T-cell (primary cell): ENCODE measurements around the gene FBXO31. TPM values are rescaled to one million over a fixed set of nuclear protein-coding genes. Genes with fewer than 3 reads are reported as not detected.
A peak's percentile ranks its signal among the peaks of the same experiment; 100 is the strongest.

ENCODE experiments used
- ATAC-seq, 4 experiments: fragments of 200-7000 bp in 3 of 4; fragments of 150-1000 bp in 1 of 4; cut with Tn5 transposase; replicated peaks in 1 of 4; 1 replicate in 3 of 4; 2 replicates in 1 of 4; pipeline ENCODE4 v1.10.0; 2021; ENCODE audit warnings: moderate library complexity in 3 of 4, mild to moderate bottlenecking in 2 of 4, moderate number of reproducible peaks in 1 of 4
- CTCF ChIA-PET, 2 donors: fragments of 300-600 bp; sonication (Branson Sonifier 250); formaldehyde crosslinking; loops; one replicate each; lab custom pipeline; 2022; ENCODE audit warnings: antibody characterized with exemption in 2 of 2; lab: Charles Lee
- POLR2A ChIA-PET, 2 donors: fragments of 300-600 bp; sonication (Branson Sonifier 250); formaldehyde crosslinking; loops; one replicate each; lab custom pipeline; 2022; ENCODE audit warnings: antibody characterized with exemption in 2 of 2; lab: Charles Lee
- DNase-seq, 35 experiments: peaks; one replicate each; pipeline versions ENCODE4 v3.0.0 to v3.0.0-alpha.2; 2013 to 2023
- H3K27ac ChIP-seq: one replicate; pipeline ENCODE4 v1.5.1; 2013; ENCODE audit warnings: low read length
- H3K27me3 ChIP-seq, 2 experiments: replicated peaks in 1 of 2; 1 replicate in 1 of 2; 2 replicates in 1 of 2; pipeline versions ENCODE4 v1.6.1 to v1.7.0; 2013; ENCODE audit warnings: low read length in 1 of 2, mixed read lengths in 1 of 2; ENCODE audit not compliant: control insufficient read depth in 2 of 2, insufficient read depth in 2 of 2; ENCODE audit errors: extremely low read depth in 1 of 2
- H3K36me3 ChIP-seq, 2 donors: 1 replicate in 1 of 2; 2 replicates in 1 of 2; pipeline versions ENCODE4 v1.6.1 to v1.7.0; 2013; ENCODE audit warnings: low read length in 1 of 2; ENCODE audit not compliant: control insufficient read depth in 2 of 2, insufficient read depth in 1 of 2; ENCODE audit errors: extremely low read depth in 1 of 2
- H3K4me1 ChIP-seq, 2 experiments: 1 replicate in 1 of 2; 2 replicates in 1 of 2; pipeline versions ENCODE4 v1.6.1 to v1.7.0; 2013; ENCODE audit warnings: low read length in 2 of 2, mixed read lengths in 1 of 2; ENCODE audit not compliant: insufficient read depth in 2 of 2, control insufficient read depth in 1 of 2; ENCODE audit errors: extremely low read depth in 1 of 2
- H3K4me3 ChIP-seq, 2 donors: 1 replicate in 1 of 2; 2 replicates in 1 of 2; pipeline versions ENCODE4 v1.5.1 to v1.7.0; 2013; ENCODE audit warnings: mild to moderate bottlenecking in 2 of 2, low read length in 1 of 2, moderate library complexity in 1 of 2; ENCODE audit not compliant: control insufficient read depth in 1 of 2; ENCODE audit errors: extremely low read depth in 1 of 2
- H3K9me3 ChIP-seq: 2 replicates; pipeline ENCODE4 v1.7.0; 2013
- H3K27ac Mint-ChIP-seq, 2 donors: one replicate each; pipeline ENCODE4 v1.8.0; 2020 to 2021; ENCODE audit warnings: mild to moderate bottlenecking in 2 of 2, mixed read lengths in 2 of 2
- H3K27me3 Mint-ChIP-seq, 2 donors: one replicate each; pipeline ENCODE4 v1.8.0; 2021 to 2022; ENCODE audit warnings: mixed read lengths in 2 of 2
- H3K36me3 Mint-ChIP-seq: one replicate; pipeline ENCODE4 v1.8.0; 2021; ENCODE audit warnings: mixed read lengths
- H3K4me1 Mint-ChIP-seq, 3 donors: one replicate each; pipeline ENCODE4 v1.8.0; 2020 to 2022; ENCODE audit warnings: mixed read lengths in 3 of 3, mild to moderate bottlenecking in 1 of 3
- H3K4me3 Mint-ChIP-seq, 3 donors: one replicate each; pipeline ENCODE4 v1.8.0; 2020 to 2022; ENCODE audit warnings: mild to moderate bottlenecking in 3 of 3, mixed read lengths in 3 of 3, moderate library complexity in 3 of 3
- H3K9me3 Mint-ChIP-seq, 3 donors: one replicate each; pipeline ENCODE4 v1.8.0; 2020 to 2022; ENCODE audit warnings: mixed read lengths in 3 of 3
- WGBS: methylation state at CpG from one replicate; pipeline ENCODE4 v1.1.5; 2013; ENCODE audit warnings: missing lambda C conversion rate; ENCODE audit not compliant: insufficient coverage; 5-methylcytosine and 5-hydroxymethylcytosine counted together
- total RNA-seq, 35 experiments: library from RNA in 6 of 35; stranded (reverse) in 6 of 35; fragments of 120-200 nt in 1 of 35; gene quantifications; one replicate each; pipeline versions ENCODE4 v1.2.1 to v1.2.4 and lab custom pipeline; 2013 to 2026

The FBXO31 gene, protein sequence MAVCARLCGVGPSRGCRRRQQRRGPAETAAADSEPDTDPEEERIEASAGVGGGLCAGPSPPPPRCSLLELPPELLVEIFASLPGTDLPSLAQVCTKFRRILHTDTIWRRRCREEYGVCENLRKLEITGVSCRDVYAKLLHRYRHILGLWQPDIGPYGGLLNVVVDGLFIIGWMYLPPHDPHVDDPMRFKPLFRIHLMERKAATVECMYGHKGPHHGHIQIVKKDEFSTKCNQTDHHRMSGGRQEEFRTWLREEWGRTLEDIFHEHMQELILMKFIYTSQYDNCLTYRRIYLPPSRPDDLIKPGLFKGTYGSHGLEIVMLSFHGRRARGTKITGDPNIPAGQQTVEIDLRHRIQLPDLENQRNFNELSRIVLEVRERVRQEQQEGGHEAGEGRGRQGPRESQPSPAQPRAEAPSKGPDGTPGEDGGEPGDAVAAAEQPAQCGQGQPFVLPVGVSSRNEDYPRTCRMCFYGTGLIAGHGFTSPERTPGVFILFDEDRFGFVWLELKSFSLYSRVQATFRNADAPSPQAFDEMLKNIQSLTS
- 10 to 100 TPM; 34.7 to 67.2 (median 55.6) TPM for total RNA-seq
- 30.5 TPM for total RNA-seq (2013)
- 39.8 to 103 (median 56.0) reads per million in 29 experiments for total RNA-seq (lab: John Stamatoyannopoulos, UW)

DNA sequence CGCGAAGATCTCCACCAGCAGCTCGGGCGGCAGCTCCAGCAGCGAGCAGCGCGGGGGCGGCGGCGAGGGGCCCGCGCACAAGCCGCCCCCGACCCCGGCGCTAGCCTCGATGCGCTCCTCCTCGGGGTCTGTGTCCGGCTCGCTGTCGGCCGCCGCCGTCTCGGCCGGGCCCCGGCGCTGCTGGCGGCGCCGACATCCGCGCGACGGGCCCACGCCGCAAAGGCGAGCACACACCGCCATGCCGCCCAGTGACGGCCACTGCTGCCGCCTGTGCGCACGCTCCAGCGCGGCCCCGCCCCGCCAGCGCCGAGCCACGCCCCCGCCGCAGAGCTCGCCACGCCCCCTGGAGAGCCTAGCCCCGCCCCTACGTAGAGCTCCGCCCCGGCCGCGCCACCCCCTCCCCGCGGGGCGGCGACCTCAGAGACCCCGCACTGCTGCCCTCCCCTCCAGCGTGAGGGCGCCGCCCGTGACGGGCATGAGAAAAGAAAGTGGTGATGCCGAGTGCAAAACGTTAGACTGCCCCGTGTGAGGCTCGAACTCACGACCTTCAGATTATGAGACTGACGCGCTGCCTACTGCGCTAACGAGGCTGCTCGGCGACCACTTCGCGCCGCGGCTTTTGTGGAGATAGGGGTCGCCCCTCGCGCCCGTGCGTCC, at the start of gene FBXO31:
FBXO31 (minus strand) TSS at position 272 of the 657 bp plus-strand sequence; CDS start at position 240, 32 bp downstream.
- peaks cover 65 to 72% (median 66%) of the 10 kb centered on the region in 3 donors for H3K4me1 Mint-ChIP-seq
- POLR2A ChIA-PET: interaction anchor here (0.6 to 2.0 kb wide), 6 partner anchors 9 to 381 kb away, joined by 3 to 11 read pairs (median 4); no protein-coding TSS in a partner anchor
- no peaks in the 10 kb centered on the region for H3K36me3 ChIP-seq
- DNase-seq (peak; percentile 69 to 94 (median 84)), ATAC-seq (peak; percentile 71 to 84 (median 73))
- H3K9me3 ChIP-seq: no peaks in the 10 kb centered on the region
- peaks cover 3% of the 10 kb centered on the region for H3K36me3 Mint-ChIP-seq
- peak within 1 kb of the TSS; percentile 88 to 89 (median 88) for H3K4me3 Mint-ChIP-seq
- peak within 1 kb of the TSS; percentile 96 to 97 for H3K27ac Mint-ChIP-seq
- H3K9me3 Mint-ChIP-seq: no peaks in the 10 kb centered on the region
- CTCF ChIA-PET: interaction anchor here (0.6 to 4.3 kb wide), 6 partner anchors 10 to 253 kb away, joined by 3 to 28 read pairs (median 6); partner anchors contain the start of gene C16orf95 (in 1 of the 2)
- peaks cover 29 to 64% of the 10 kb centered on the region in 2 experiments for H3K4me1 ChIP-seq
- peaks cover 0 to 3% of the 10 kb centered on the region in 2 donors for H3K27me3 Mint-ChIP-seq
- peak within 1 kb of the TSS; percentile 77 for H3K27ac ChIP-seq
- H3K4me3 ChIP-seq: peak within 1 kb of the TSS; percentile 87 to 88
- no peaks in the 10 kb centered on the region for H3K27me3 ChIP-seq
- WGBS: under 1% methylated on average over 92 of the region's 92 CpGs

DNA sequence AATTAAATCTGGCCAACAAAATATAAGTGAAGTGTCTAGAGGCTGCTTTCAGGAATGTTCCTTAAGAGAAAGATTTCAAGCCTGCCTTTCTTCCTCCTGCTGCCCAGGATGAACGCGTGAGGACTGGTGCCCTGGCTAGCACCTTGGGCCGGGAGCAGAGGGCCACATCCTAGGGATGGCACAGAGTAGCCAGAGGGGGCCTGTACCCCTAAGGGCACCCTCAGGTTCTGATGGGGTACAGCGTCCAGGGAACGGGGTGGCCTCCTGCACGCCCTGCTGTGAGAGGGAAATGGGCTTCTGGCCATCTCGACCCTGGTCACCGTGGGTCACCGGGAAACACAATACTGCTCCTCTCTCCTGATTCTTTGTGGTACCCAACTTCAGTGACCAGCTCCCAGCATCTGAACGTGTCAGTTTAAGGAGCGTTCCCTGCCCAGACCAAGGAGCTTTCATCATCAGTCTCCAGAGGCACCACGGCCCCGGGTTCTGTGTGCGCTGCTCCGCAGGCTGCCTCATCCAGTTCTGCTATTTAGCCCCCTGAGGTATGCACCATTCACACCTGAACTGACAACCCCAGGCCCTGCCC, 48.8 kb upstream of the FBXO31 start:
- Mint-ChIP-seq H3K9me3 (no peaks in the 10 kb centered on the region), H3K27ac (no peak overlapping the region), H3K4me3 (no peak overlapping the region), H3K36me3 (peaks cover 12% of the 10 kb centered on the region), H3K27me3 (no peaks in the 10 kb centered on the region), H3K4me1 (peaks cover 20 to 22% (median 21%) of the 10 kb centered on the region in 3 donors)
- ChIA-PET POLR2A (no interaction called here), CTCF (no interaction called here)
- Histone ChIP-seq H3K27me3 (peaks cover 0 to 2% of the 10 kb centered on the region in 2 experiments), H3K27ac (no peak overlapping the region), H3K9me3 (no peaks in the 10 kb centered on the region), H3K4me3 (no peak overlapping the region), H3K4me1 (peaks cover 10 to 21% of the 10 kb centered on the region in 2 experiments), H3K36me3 (peaks cover 3 to 8% of the 10 kb centered on the region in 2 donors)
- WGBS: 97% methylated on average over 13 of the region's 15 CpGs
- no peak for DNase-seq
- no peak for ATAC-seq

DNA sequence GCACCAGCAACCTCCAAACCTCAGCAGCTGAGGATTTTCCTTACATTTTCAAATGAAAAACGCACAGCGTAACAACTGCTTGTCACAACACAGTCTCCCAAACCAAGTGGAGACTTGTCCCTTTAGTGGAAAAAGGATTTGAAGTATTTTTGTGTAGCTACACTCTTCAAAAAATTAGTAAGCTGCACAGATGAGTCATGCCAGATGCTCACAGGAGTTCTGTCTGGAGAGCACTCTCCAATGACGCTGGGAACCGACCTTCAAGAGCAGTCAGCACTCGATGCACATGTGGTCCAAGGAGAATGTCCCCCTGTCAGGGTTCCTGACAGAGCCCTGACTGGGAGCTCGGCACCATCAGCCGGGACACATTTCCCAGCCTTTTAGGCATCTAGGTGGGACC, 48.4 kb upstream of the FBXO31 start:
- DNase-seq (no peak), ATAC-seq (no peak)
- Mint-ChIP-seq H3K4me3 (no peak overlapping the region), H3K36me3 (peaks cover 12% of the 10 kb centered on the region), H3K9me3 (no peaks in the 10 kb centered on the region), H3K27ac (no peak overlapping the region), H3K4me1 (peaks cover 19 to 20% (median 20%) of the 10 kb centered on the region in 3 donors), H3K27me3 (no peaks in the 10 kb centered on the region)
- no peak overlapping the region for H3K4me3 ChIP-seq
- H3K4me1 ChIP-seq: peaks cover 9 to 17% of the 10 kb centered on the region in 2 experiments
- H3K9me3 ChIP-seq: no peaks in the 10 kb centered on the region
- WGBS: 82% methylated on average over 3 of the region's 7 CpGs
- no peak overlapping the region for H3K27ac ChIP-seq
- H3K36me3 ChIP-seq: peaks cover 3 to 9% of the 10 kb centered on the region in 2 donors
- peaks cover 0 to 2% of the 10 kb centered on the region in 2 experiments for H3K27me3 ChIP-seq
- ChIA-PET CTCF (no interaction called here), POLR2A (no interaction called here)

DNA sequence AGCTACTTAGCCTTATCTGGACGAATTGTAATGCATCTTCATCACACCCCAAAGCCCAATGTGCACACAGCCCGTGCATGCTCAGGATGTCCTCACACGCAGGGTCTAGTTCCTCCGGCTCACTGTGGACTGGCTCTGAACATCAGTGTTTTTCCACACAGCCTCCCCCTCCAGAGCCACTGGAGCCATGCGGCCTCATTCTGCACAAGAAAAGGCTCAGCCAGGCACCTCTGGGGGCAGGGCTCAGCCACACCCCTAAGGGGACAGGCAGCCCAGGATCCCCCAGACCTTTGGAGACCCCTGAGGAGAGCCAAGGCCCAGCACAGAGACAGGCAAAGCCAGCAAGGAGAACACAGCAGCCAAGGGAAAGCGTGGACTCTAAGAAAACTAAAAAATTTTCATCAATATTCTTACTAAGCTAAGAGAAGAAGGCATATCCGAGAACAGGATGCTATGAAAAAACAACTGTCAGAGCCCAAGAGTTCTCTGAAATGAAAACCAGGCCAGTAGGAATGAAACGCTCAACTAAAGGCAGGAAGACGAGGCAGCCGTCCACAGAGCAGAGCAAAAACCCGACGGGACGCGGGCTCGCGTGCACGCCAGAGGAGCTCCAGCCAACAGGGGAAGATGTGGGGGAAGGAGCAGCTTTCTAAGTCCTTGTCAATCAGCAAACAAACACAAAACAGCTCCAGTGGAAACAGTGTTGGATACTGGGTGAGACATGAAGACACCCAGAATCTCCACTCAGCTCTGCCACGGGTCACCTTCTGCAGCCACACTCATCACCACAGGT, 43.0 kb upstream of the FBXO31 start:
- ChIA-PET CTCF (interaction anchor here in 1 of 2 donors (1.7 kb wide), 1 partner anchor 10 kb away, joined by 5 read pairs; no protein-coding TSS in a partner anchor), POLR2A (interaction anchor here in 1 of 2 donors (0.6 kb wide), 1 partner anchor 25 kb away, joined by 3 read pairs; no protein-coding TSS in a partner anchor)
- no peak for DNase-seq
- Mint-ChIP-seq H3K4me3 (no peak overlapping the region), H3K27ac (no peak overlapping the region), H3K9me3 (no peaks in the 10 kb centered on the region), H3K4me1 (peaks cover 0 to 6% (median 1%) of the 10 kb centered on the region in 3 donors), H3K27me3 (no peaks in the 10 kb centered on the region), H3K36me3 (peaks cover 31% of the 10 kb centered on the region)
- WGBS: 86% methylated on average over 9 of the region's 18 CpGs
- no peaks in the 10 kb centered on the region for H3K27me3 ChIP-seq
- H3K27ac ChIP-seq: no peak overlapping the region
- H3K4me1 ChIP-seq: no peaks in the 10 kb centered on the region
- H3K36me3 ChIP-seq: peaks cover 0 to 29% of the 10 kb centered on the region in 2 donors
- H3K4me3 ChIP-seq: no peak overlapping the region
- ATAC-seq: no peak
- H3K9me3 ChIP-seq: no peaks in the 10 kb centered on the region

DNA sequence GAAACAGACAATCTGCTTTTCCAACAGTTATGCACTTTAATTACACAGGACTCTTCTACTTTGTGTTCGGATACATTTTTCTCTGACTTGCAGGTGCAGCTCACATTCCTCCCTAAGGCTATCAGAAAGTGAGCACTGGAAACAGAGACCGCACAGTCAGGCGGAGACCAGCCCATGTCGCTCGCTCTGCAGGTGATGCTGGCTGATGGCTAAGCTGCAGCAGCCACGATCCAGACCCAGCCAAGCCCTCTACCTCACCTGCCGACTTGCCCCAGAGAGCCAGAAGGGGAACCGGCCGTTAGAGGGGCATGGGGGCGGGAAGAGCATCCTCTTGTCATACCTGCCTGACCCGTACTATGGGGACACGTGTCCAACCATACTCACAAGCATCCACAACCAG, 42.4 kb upstream of the FBXO31 start:
- no peaks in the 10 kb centered on the region for H3K4me1 ChIP-seq
- POLR2A ChIA-PET: no interaction called here
- no peaks in the 10 kb centered on the region for H3K27me3 ChIP-seq
- Mint-ChIP-seq H3K27ac (no peak overlapping the region), H3K36me3 (peaks cover 33% of the 10 kb centered on the region), H3K27me3 (no peaks in the 10 kb centered on the region), H3K4me1 (peaks cover 0 to 6% (median 1%) of the 10 kb centered on the region in 3 donors), H3K4me3 (no peak overlapping the region), H3K9me3 (no peaks in the 10 kb centered on the region)
- ATAC-seq (no peak), DNase-seq (no peak)
- 90% methylated on average over 9 of the region's 12 CpGs for WGBS
- CTCF ChIA-PET: no interaction called here
- H3K4me3 ChIP-seq: no peak overlapping the region
- no peak overlapping the region for H3K27ac ChIP-seq
- H3K9me3 ChIP-seq: no peaks in the 10 kb centered on the region
- peaks cover 0 to 31% of the 10 kb centered on the region in 2 donors for H3K36me3 ChIP-seq
